ENCODE measurements around the gene HMX1.

- TF ChIP-seq CTCF (IDR thresholded peaks at IDR 0.05) (no peak), POLR2A (IDR thresholded peaks at IDR 0.05) (no peak)
Observed at GRCh38 chr4:8891255-8891645, 19.6 kb upstream of the HMX1 start.
